GM19397 (cell line): ENCODE data around the gene HCN3.
"Not testable (repeated sequence)": the region's sequence is repeated elsewhere in the genome, so short reads cannot be mapped to it uniquely, and the experiment has no call there.

Source experiments
- ATAC-seq: cut with Tn5 transposase; IDR thresholded peaks from one replicate; pipeline ENCODE4 v1.9.1; 2021; ENCODE audit warnings: mild to moderate bottlenecking, moderate library complexity; ENCODE audit not compliant: unreplicated experiment

HCN3 gene

GRCh38 chr1:155282488-155283091 lies 5.3 kb downstream of the HCN3 start:
- no peak for ATAC-seq

- ATAC-seq = no peak
Observed at GRCh38 chr1:155284476-155284875, 7.2 kb downstream of the HCN3 start.

- no peak for ATAC-seq
Observed at GRCh38 chr1:155285063-155285462, 7.8 kb downstream of the HCN3 start.

GRCh38 chr1:155285631-155286044 lies 8.4 kb downstream of the HCN3 start:
- no peak for ATAC-seq

GRCh38 chr1:155286544-155286943 lies 9.3 kb downstream of the HCN3 start:
- no peak for ATAC-seq

- no peak for ATAC-seq
Observed at GRCh38 chr1:155287987-155288543, 10.8 kb downstream of the HCN3 start.

- ATAC-seq = not testable (repeated sequence)
Observed at GRCh38 chr1:155291006-155291405, 13.7 kb downstream of the HCN3 start.

GRCh38 chr1:155293086-155293749 lies 16.0 kb downstream of the HCN3 start:
- ATAC-seq = no peak

GRCh38 chr1:155294520-155295182 lies 17.4 kb downstream of the HCN3 start:
- ATAC-seq = no peak

- ATAC-seq = no peak
Observed at GRCh38 chr1:155295183-155295941, 18.1 kb downstream of the HCN3 start.

- ATAC-seq = no peak
Observed at GRCh38 chr1:155295942-155296267, 18.6 kb downstream of the HCN3 start.

- no peak for ATAC-seq
Observed at GRCh38 chr1:155296661-155297060, 19.4 kb downstream of the HCN3 start.

GRCh38 chr1:155297384-155297783 lies 20.1 kb downstream of the HCN3 start:
- ATAC-seq = no peak

- no peak for ATAC-seq
Observed at GRCh38 chr1:155300024-155300423, 22.8 kb downstream of the HCN3 start.

GRCh38 chr1:155300553-155301329 lies 23.5 kb downstream of the HCN3 start:
- no peak for ATAC-seq

GRCh38 chr1:155301342-155301841 lies 24.1 kb downstream of the HCN3 start, which contains the start of gene PKLR:
Gene PKLR, minus strand, starts transcription at chr1:155301438. Its CDS starts 43 bp downstream, at chr1:155301395.
- ATAC-seq = no peak

- ATAC-seq = no peak
Observed at GRCh38 chr1:155304558-155305063, 27.3 kb downstream of the HCN3 start.

GRCh38 chr1:155305881-155306391 lies 28.7 kb downstream of the HCN3 start:
- ATAC-seq = no peak

GRCh38 chr1:155307247-155307740 lies 30.0 kb downstream of the HCN3 start:
- no peak for ATAC-seq
